GM13976 (cell line): ENCODE results near the gene MANSC4.
"Not testable (repeated sequence)": the region's sequence is repeated elsewhere in the genome, so short reads cannot be mapped to it uniquely, and the experiment has no call there.

Source experiments
- DNase-seq: peaks from one replicate; pipeline ENCODE4 v3.0.0; 2012; ENCODE audit warnings: low spot score
- CTCF ChIP-seq: IDR thresholded peaks from 2 replicates; pipeline ENCODE4 v1.5.1; 2012; ENCODE audit warnings: borderline replicate concordance, mild to moderate bottlenecking; ENCODE audit not compliant: insufficient read depth; ENCODE audit errors: extremely low read depth, missing control alignments, control extremely low read depth
- in situ Hi-C: fragments of 300-500 bp; cut with MboI; formaldehyde crosslinking; loops from one replicate; pipeline ENCODE4 v1.12.0; 2022; ENCODE audit warnings: low sequenced_read_pairs, mixed read lengths, inconsistent platforms; ENCODE audit not compliant: unreplicated experiment

MANSC4 gene

GRCh38 chr12:27747111-27747820 lies 32.8 kb downstream of the MANSC4 start:
- no peak for DNase-seq
- in situ Hi-C loops: loop anchor here (25.0 kb wide), 1 partner anchor 1140 kb away; no protein-coding TSS in a partner anchor
- no peak for TF ChIP-seq CTCF

- DNase-seq: not testable (repeated sequence)
- in situ Hi-C loops: loop anchor here (25.0 kb wide), 1 partner anchor 1142 kb away; no protein-coding TSS in a partner anchor
Measured at GRCh38 chr12:27745734-27746133, 34.3 kb downstream of the MANSC4 start.

DNA sequence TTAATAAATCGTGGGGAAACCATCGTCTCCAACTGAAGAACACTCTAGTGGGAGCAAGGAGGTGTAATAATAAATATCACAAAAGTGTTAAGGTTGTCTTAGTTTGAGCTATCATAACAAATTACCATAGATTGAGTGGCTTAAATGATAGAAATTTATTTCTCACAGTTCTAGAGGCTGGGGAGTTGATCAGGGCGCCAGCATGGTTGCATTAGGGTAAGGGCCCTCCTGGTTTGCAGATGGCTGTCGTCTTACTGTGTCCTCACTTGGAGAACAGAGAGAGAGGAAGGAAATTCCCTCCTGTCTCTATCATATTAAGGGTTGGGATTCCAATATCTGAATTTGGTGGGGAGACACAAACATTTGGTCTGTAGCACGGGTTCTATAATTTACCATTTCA lies 36.4 kb downstream of the MANSC4 start:
- DNase-seq: no peak
- no peak for TF ChIP-seq CTCF
- in situ Hi-C loops: loop anchor here (25.0 kb wide), 1 partner anchor 1144 kb away; no protein-coding TSS in a partner anchor

DNA sequence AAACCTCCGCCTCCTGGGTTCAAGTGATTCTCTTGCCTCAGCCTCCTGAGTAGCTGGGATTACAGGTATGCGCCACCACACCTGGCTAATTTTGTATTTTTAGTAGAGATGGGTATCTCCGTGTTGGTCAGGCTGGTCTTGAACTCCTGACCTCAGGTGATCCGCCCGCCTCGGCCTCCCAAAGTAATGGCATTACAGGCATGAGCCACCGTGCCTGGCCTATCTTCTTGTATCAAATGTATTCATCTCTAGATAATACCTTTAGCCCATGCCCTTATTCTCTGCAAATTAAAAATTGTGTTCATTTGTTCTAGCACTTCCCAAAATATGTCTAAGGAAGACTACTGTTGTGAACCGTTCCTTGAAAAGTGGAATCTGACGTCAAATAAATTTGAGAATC lies 45.7 kb downstream of the MANSC4 start:
- in situ Hi-C loops: loop anchor here (25.0 kb wide), 1 partner anchor 1153 kb away; no protein-coding TSS in a partner anchor
- DNase-seq: not testable (repeated sequence)

GRCh38 chr12:27733791-27734190 lies 46.2 kb downstream of the MANSC4 start:
- DNase-seq: no peak
- TF ChIP-seq CTCF: no peak
- in situ Hi-C loops: loop anchor here (25.0 kb wide), 1 partner anchor 1154 kb away; no protein-coding TSS in a partner anchor

DNA sequence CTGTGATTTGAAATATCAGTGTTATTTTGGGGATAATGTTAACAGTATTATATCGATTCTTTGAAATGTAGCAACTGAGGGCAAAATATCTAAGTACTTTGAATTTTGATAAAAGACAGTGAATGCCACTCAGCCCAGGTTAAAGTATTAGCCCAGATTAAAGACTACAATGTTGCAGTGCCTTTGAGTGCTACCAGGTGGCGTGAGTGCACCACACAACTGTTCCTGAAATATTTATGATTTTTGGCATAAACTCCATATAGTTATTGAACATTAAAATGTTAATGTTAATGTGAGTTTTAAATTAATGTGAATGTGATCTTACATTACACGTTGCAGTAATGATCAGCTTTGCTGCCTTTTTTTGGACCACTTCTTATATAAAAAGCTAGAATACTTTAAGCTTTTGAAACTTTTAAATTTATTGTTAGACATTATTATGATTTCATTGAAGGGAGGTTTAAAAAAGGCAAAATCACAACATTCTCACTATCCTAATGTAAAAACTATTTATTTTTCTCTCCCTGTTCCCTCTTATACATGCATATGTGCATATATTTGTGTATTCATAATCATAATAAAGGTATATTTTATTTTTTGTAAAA lies 46.9 kb downstream of the MANSC4 start:
- TF ChIP-seq CTCF: peak; percentile 68
- in situ Hi-C loops: loop anchor here (25.0 kb wide), 1 partner anchor 1154 kb away; no protein-coding TSS in a partner anchor
- peak; percentile 41 for DNase-seq

GRCh38 chr12:27732281-27732680 lies 47.8 kb downstream of the MANSC4 start:
- peak; percentile 18 for TF ChIP-seq CTCF
- in situ Hi-C loops: loop anchor here (25.0 kb wide), 1 partner anchor 1155 kb away; no protein-coding TSS in a partner anchor
- no peak for DNase-seq

- TF ChIP-seq CTCF: no peak
- DNase-seq: no peak
- in situ Hi-C loops: loop anchor here (25.0 kb wide), 1 partner anchor 1157 kb away; no protein-coding TSS in a partner anchor
Measured at GRCh38 chr12:27730097-27730588, 49.9 kb downstream of the MANSC4 start.
